ENCODE results near the gene MELTF. TPM values are rescaled to one million over a fixed set of nuclear protein-coding genes. Genes with fewer than 3 reads are reported as not detected.
"Not testable (repeated sequence)": the region's sequence is repeated elsewhere in the genome, so short reads cannot be mapped to it uniquely, and the experiment has no call there.

The MELTF gene
- total RNA-seq, result 10 to 100 TPM in 1 of 4 donors, 1 to 10 TPM in 3; 2.7 to 13.8 (median 4.3) TPM

DNA sequence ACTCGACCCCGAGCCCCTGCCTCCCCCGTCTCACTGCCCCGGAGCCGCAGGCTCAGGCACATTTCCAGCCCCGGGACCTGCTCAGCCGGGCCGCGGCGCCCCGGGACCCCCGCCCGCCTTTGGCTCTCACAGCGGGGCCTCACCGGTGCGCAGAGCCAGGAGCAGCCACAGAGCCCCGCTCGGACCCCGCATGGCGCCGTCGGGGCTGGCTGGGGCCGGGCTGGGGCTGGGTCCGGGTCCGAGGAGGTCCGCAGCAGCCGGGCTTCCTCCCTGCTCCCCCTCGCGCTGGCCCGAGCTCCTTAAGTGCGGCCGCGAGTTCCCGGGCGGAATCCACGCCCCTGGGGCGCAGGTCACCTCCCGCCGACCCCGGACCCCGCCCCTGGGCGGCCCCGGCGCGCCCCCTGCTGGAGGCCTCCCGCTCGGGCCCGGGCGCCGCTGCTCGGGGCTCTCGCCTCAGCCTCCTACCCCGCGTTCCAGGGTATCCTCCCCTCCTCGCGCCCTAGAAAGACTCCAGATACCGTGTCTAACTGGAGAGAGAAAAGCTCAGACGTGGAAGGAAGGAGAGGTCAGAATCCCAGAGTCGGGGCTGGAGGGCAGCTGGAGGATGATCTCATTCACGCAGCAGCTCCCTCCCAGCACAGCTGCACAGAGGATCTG is at the start of gene MELTF:
MELTF (minus strand) TSS at position 307 of the 657 bp plus-strand sequence; CDS start at position 192, 115 bp downstream.
- Histone ChIP-seq H3K9me3 (no peaks in the 10 kb centered on the region), H3K27me3 (no peaks in the 10 kb centered on the region), H3K27ac (peak within 1 kb of the TSS in 1 of 3 donors; percentile 44), H3K4me1 (peaks cover 9 to 26% of the 10 kb centered on the region in 2 donors), H3K4me3 (replicated peaks in 1 of 3) (peak within 1 kb of the TSS in 2 of 3 donors; percentile 39 to 71), H3K36me3 (no peaks in the 10 kb centered on the region)
- 20% methylated on average over 2 of the region's 60 CpGs; no CpG with 5 or more reads in 1 of the 2 donors for WGBS, 2 donors
- DNase-seq, result peak; percentile 58 to 60
- TF ChIP-seq POLR2A (IDR thresholded peaks at IDR 0.05), result no peak
- TF ChIP-seq, protein P1, sequence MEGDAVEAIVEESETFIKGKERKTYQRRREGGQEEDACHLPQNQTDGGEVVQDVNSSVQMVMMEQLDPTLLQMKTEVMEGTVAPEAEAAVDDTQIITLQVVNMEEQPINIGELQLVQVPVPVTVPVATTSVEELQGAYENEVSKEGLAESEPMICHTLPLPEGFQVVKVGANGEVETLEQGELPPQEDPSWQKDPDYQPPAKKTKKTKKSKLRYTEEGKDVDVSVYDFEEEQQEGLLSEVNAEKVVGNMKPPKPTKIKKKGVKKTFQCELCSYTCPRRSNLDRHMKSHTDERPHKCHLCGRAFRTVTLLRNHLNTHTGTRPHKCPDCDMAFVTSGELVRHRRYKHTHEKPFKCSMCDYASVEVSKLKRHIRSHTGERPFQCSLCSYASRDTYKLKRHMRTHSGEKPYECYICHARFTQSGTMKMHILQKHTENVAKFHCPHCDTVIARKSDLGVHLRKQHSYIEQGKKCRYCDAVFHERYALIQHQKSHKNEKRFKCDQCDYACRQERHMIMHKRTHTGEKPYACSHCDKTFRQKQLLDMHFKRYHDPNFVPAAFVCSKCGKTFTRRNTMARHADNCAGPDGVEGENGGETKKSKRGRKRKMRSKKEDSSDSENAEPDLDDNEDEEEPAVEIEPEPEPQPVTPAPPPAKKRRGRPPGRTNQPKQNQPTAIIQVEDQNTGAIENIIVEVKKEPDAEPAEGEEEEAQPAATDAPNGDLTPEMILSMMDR (IDR thresholded peaks at IDR 0.05), result peak in 5 of 6 experiments; percentile 31 to 92 (median 71)
- intact Hi-C loops (cut with DNase I), result loop anchor here (2.0 kb wide), 2 partner anchors 29 to 51 kb away; no protein-coding TSS in a partner anchor

GRCh38 chr3:197076415-197076814 is 46.8 kb upstream of the MELTF start:
- no peaks in the 10 kb centered on the region for H3K9me3 ChIP-seq
- intact Hi-C loops (cut with DNase I), result no loop called here
- WGBS, 2 donors, result 91 to 93% methylated on average over 4 of the region's 4 CpGs
- no peak overlapping the region for H3K27ac ChIP-seq
- no peak for DNase-seq
- TF ChIP-seq, protein P1 (IDR thresholded peaks at IDR 0.05), result no peak
- no peak for TF ChIP-seq POLR2A (IDR thresholded peaks at IDR 0.05)
- H3K4me1 ChIP-seq, result no peaks in the 10 kb centered on the region
- H3K27me3 ChIP-seq, result no peaks in the 10 kb centered on the region
- peaks cover 0 to 8% of the 10 kb centered on the region in 2 donors for H3K36me3 ChIP-seq
- H3K4me3 ChIP-seq (replicated peaks in 1 of 3), result no peak overlapping the region

DNA sequence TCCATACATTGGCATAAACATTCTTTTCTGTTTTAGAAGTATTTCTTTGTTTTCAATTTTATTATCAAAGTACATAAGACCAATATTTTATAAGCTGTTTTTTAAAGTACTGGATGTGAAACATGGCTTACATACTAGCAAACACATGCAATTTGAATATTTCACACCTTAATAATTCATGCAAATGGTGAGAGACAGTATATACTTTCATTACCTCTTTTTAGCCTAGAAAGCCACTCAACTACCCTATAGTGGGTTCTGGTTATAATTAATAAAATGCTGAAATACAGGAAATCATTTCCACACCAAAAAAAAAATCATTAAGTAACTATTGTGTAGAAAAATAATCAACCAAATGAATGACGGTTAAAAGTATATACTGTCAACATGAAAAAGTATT is 38.5 kb upstream of the MELTF start:
- Histone ChIP-seq H3K27ac (no peak overlapping the region), H3K27me3 (no peaks in the 10 kb centered on the region), H3K9me3 (no peaks in the 10 kb centered on the region), H3K36me3 (peaks cover 7 to 8% of the 10 kb centered on the region in 2 donors), H3K4me3 (replicated peaks in 1 of 3) (no peak overlapping the region), H3K4me1 (no peaks in the 10 kb centered on the region)
- intact Hi-C loops (cut with DNase I), result no loop called here
- no peak for TF ChIP-seq POLR2A (IDR thresholded peaks at IDR 0.05)
- TF ChIP-seq, protein P1 (IDR thresholded peaks at IDR 0.05), result no peak
- WGBS, 2 donors, result 94 to 98% methylated on average over 1 of the region's 1 CpG
- DNase-seq, result no peak

DNA sequence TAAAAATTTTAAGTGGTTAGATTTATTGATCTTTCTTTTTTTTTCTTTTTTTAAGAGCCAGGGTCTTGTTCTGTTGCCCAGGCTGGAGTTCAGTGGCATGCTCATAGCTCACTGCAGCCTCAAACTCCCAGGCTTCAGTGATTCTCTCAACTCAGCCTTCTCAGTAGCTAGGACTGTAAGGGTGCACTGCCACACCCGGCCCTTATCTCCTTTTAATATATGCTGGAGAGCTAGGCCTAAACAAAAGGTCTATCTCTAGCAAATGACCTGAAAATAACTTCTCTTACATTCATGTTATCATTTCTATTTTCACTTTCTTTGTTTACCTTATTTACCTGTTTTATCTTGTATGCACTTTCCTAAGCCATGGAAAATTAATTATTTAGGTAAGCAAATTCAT is 35.2 kb upstream of the MELTF start:
- no peak for DNase-seq
- H3K27ac ChIP-seq, result no peak overlapping the region
- no peak for TF ChIP-seq POLR2A (IDR thresholded peaks at IDR 0.05)
- TF ChIP-seq, protein P1 (IDR thresholded peaks at IDR 0.05), result no peak
- H3K4me3 ChIP-seq (replicated peaks in 1 of 3), result no peak overlapping the region
- intact Hi-C loops (cut with DNase I), result no loop called here
- no peaks in the 10 kb centered on the region for H3K4me1 ChIP-seq
- H3K9me3 ChIP-seq, result no peaks in the 10 kb centered on the region
- no peaks in the 10 kb centered on the region for H3K27me3 ChIP-seq
- 97 to 98% methylated on average over 1 of the region's 1 CpG for WGBS, 2 donors
- peaks cover 7 to 9% of the 10 kb centered on the region in 2 donors for H3K36me3 ChIP-seq

DNA sequence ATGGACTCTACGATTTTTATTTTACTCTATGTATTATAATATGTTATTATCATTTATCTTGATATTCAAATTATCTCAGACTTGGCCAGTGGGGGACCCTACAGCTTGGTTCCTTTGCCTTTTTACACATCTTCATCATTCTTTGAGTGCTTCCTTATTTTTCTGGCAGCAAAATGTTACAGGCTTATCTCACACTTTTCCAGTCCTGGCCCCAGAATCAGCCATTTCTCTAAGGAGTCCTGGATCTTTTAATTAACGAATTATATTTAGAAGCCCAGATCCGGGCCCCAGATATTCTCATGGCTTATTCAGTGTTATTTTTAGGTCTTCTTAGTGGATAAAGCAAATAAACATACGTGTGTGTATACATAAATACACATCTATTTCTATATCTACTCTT is 32.8 kb upstream of the MELTF start:
- H3K4me1 ChIP-seq, result no peaks in the 10 kb centered on the region
- intact Hi-C loops (cut with DNase I), result no loop called here
- DNase-seq, result no peak
- 78% methylated on average over 4 of the region's 4 CpGs for WGBS, 2 donors
- H3K27me3 ChIP-seq, result no peaks in the 10 kb centered on the region
- H3K4me3 ChIP-seq (replicated peaks in 1 of 3), result no peak overlapping the region
- no peak overlapping the region for H3K27ac ChIP-seq
- H3K36me3 ChIP-seq, result peaks cover 16 to 19% of the 10 kb centered on the region in 2 donors
- H3K9me3 ChIP-seq, result no peaks in the 10 kb centered on the region
- TF ChIP-seq POLR2A (IDR thresholded peaks at IDR 0.05), result no peak
- TF ChIP-seq, protein P1 (IDR thresholded peaks at IDR 0.05), result no peak

DNA sequence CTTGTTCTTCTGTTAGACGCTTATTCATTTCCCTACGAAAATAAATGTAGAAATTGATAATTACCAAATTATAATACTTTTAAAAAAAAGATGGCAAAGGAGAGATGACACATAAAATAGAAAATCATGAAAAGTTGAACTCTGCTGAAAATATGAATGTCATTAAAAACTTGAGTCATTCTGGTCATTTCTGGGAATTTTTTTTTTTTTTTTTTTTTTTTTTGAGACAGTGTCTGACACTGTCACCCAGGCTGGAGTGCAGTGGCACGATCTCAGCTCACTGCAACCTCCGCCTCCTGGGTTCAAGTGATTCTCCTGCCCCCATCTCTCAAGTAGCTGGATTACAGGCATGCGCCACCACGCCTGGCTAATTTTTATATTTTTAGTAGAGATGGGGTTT is 22.0 kb upstream of the MELTF start:
- H3K27me3 ChIP-seq; intact Hi-C loops (cut with DNase I); H3K4me1 ChIP-seq; DNase-seq; H3K9me3 ChIP-seq; H3K27ac ChIP-seq; H3K4me3 ChIP-seq (replicated peaks in 1 of 3): not testable (repeated sequence)
- H3K36me3 ChIP-seq, result peaks cover 24 to 25% of the 10 kb centered on the region in 2 donors
- WGBS, 2 donors, result 95% methylated on average over 6 of the region's 6 CpGs
